DMS153 treated with DMSO at 0.1 percent for 48 hours (cell line): ENCODE results near the gene GCK.

ENCODE experiments used
- DNase-seq: peaks from one replicate; lab custom pipeline; 2025; ENCODE audit not compliant: unreplicated experiment; lab: John Stamatoyannopoulos, UW

GCK gene

GRCh38 chr7:44120395-44120794 lies 68.8 kb downstream of the GCK start:
- no peak for DNase-seq

- no peak for DNase-seq
Measured at GRCh38 chr7:44119829-44120380, 69.3 kb downstream of the GCK start.

- DNase-seq = no peak
Measured at GRCh38 chr7:44117801-44118429, 71.3 kb downstream of the GCK start.

GRCh38 chr7:44116789-44117666 lies 72.2 kb downstream of the GCK start:
- no peak for DNase-seq

- no peak for DNase-seq
Measured at GRCh38 chr7:44116087-44116788, 73.0 kb downstream of the GCK start.

GRCh38 chr7:44114586-44115310 lies 74.5 kb downstream of the GCK start:
- no peak for DNase-seq

- no peak for DNase-seq
Measured at GRCh38 chr7:44113764-44114354, 75.4 kb downstream of the GCK start.

- DNase-seq = no peak
Measured at GRCh38 chr7:44112997-44113763, 76.1 kb downstream of the GCK start.

GRCh38 chr7:44112231-44112996 lies 76.8 kb downstream of the GCK start:
- DNase-seq = peak; percentile 26

GRCh38 chr7:44111761-44112160 lies 77.5 kb downstream of the GCK start:
- DNase-seq = no peak

- DNase-seq = no peak
Measured at GRCh38 chr7:44110719-44111635, 78.3 kb downstream of the GCK start.

- no peak for DNase-seq
Measured at GRCh38 chr7:44109991-44110390, 79.2 kb downstream of the GCK start.

- DNase-seq = no peak
Measured at GRCh38 chr7:44108768-44109750, 80.2 kb downstream of the GCK start.

- no peak for DNase-seq
Measured at GRCh38 chr7:44107961-44108767, 81.1 kb downstream of the GCK start.

- no peak for DNase-seq
Measured at GRCh38 chr7:44107116-44107960, 81.9 kb downstream of the GCK start.
